ENCODE data around the gene FOLR2.

GRCh38 chr11:72208281-72208680, 8.3 kb upstream of the FOLR2 start:
- TF ChIP-seq POLR2AphosphoS5 (IDR thresholded peaks at IDR 0.05; ENCODE audit: low read depth, low read length) = no peak
- TF ChIP-seq POLR2A (IDR thresholded peaks at IDR 0.05; ENCODE audit: low read depth, low read length) = no peak
- no peak for TF ChIP-seq TAF1 (IDR thresholded peaks at IDR 0.05; ENCODE audit: low read depth, low read length)
- TF ChIP-seq SPI1 (IDR thresholded peaks at IDR 0.05; ENCODE audit: low read depth, low read length) = no peak
- TF ChIP-seq POU2F2 (IDR thresholded peaks at IDR 0.05; ENCODE audit: low read depth, low read length) = no peak
- TF ChIP-seq PAX5 (IDR thresholded peaks at IDR 0.05; ENCODE audit: insufficient read depth, low read length, severe bottlenecking) = no peak

All from GM12891 (cell line).